ENCODE results near the gene LRRTM4. TPM values are rescaled to one million over a fixed set of nuclear protein-coding genes. Genes with fewer than 3 reads are reported as not detected.

Gene LRRTM4
- total RNA-seq, 1 donor from 2014 or later = 18.6 TPM

GRCh38 chr2:77013953-77014352, 508.2 kb downstream of the LRRTM4 start:
- H3K27me3 Mint-ChIP-seq (ENCODE audit: unreplicated experiment) = no peaks in the 10 kb centered on the region
- H3K36me3 Mint-ChIP-seq (ENCODE audit: unreplicated experiment) = no peaks in the 10 kb centered on the region
- peaks cover 2% of the 10 kb centered on the region for H3K4me1 Mint-ChIP-seq (ENCODE audit: low read depth, unreplicated experiment)
- TF ChIP-seq CTCF (IDR thresholded peaks at IDR 0.05; ENCODE audit: partially characterized antibody, unreplicated experiment) = no peak
- no peak overlapping the region for H3K27ac Mint-ChIP-seq (ENCODE audit: unreplicated experiment)
- no peak for DNase-seq
- no peaks in the 10 kb centered on the region for H3K9me3 Mint-ChIP-seq (ENCODE audit: unreplicated experiment)
- no peak overlapping the region for H3K4me3 Mint-ChIP-seq (ENCODE audit: unreplicated experiment)

DNA sequence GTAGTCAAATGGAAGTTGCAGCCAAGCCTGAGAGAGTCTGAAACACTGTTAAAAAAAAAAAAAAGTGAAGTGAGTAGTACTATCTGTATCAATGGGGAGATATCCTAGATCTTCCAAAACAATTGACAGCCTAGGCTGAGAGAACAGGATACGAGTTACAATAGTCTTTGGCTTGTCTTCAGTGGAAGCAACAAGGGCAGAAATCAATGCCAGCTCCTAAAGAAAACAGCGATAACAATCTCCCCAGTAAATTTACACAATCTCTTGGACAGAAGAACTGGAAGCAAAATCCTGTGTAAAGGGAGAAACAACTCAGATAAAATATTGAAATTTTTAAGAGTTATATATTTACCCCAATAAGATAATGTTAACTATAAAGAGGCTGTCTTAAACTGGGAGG, 508.7 kb downstream of the LRRTM4 start:
- no peak overlapping the region for H3K4me3 Mint-ChIP-seq (ENCODE audit: unreplicated experiment)
- H3K4me1 Mint-ChIP-seq (ENCODE audit: low read depth, unreplicated experiment) = peaks cover 2% of the 10 kb centered on the region
- no peak overlapping the region for H3K27ac Mint-ChIP-seq (ENCODE audit: unreplicated experiment)
- TF ChIP-seq CTCF (IDR thresholded peaks at IDR 0.05; ENCODE audit: partially characterized antibody, unreplicated experiment) = no peak
- DNase-seq = no peak
- no peaks in the 10 kb centered on the region for H3K27me3 Mint-ChIP-seq (ENCODE audit: unreplicated experiment)
- no peaks in the 10 kb centered on the region for H3K36me3 Mint-ChIP-seq (ENCODE audit: unreplicated experiment)
- no peaks in the 10 kb centered on the region for H3K9me3 Mint-ChIP-seq (ENCODE audit: unreplicated experiment)

DNA sequence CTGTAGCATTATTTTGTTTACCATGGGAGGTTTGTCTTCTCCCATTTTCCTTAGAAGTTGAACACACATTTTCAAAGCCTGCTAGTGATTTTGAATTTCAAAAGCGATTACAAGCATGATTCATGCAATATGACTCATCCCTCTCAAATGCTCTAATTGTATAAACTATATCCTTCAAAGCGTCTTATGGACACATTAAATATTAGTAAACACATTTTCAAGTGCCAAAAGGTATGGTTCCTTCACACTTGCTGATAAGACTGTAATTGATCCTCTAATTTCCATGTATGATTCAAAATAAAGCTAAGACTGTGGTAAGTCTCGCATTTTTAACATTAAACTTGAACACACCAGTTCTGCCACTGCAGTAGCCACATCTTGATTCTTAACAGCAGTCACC, 512.9 kb downstream of the LRRTM4 start:
- Mint-ChIP-seq H3K27me3 (ENCODE audit: unreplicated experiment) (peaks cover 2% of the 10 kb centered on the region), H3K4me1 (ENCODE audit: low read depth, unreplicated experiment) (peaks cover 2% of the 10 kb centered on the region), H3K9me3 (ENCODE audit: unreplicated experiment) (no peaks in the 10 kb centered on the region), H3K27ac (ENCODE audit: unreplicated experiment) (no peak overlapping the region), H3K4me3 (ENCODE audit: unreplicated experiment) (no peak overlapping the region), H3K36me3 (ENCODE audit: unreplicated experiment) (no peaks in the 10 kb centered on the region)
- TF ChIP-seq CTCF (IDR thresholded peaks at IDR 0.05; ENCODE audit: partially characterized antibody, unreplicated experiment) = no peak
- DNase-seq = no peak

DNA sequence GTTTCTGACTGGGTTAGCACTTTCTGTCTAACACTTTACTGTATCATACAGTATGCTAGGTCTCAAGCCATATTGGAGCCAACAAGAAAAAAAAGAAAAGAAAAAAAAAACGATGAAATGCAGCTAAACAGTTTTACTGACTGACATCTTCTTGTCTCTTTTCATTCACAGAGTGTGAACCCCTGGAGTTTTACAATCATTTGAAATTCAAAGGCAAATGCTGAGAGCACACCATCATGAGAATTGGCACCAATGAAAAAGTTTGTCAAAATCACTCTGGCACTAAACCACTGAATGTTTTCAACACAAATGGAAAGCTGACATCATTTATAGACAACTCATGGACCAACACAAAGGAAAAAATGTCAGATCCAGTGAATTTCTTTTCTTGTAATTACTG, 513.3 kb downstream of the LRRTM4 start:
- Mint-ChIP-seq H3K36me3 (ENCODE audit: unreplicated experiment) (no peaks in the 10 kb centered on the region), H3K9me3 (ENCODE audit: unreplicated experiment) (no peaks in the 10 kb centered on the region), H3K27me3 (ENCODE audit: unreplicated experiment) (peaks cover 2% of the 10 kb centered on the region), H3K4me3 (ENCODE audit: unreplicated experiment) (no peak overlapping the region), H3K4me1 (ENCODE audit: low read depth, unreplicated experiment) (peaks cover 2% of the 10 kb centered on the region), H3K27ac (ENCODE audit: unreplicated experiment) (no peak overlapping the region)
- DNase-seq = no peak
- TF ChIP-seq CTCF (IDR thresholded peaks at IDR 0.05; ENCODE audit: partially characterized antibody, unreplicated experiment) = no peak

- DNase-seq = no peak
- peaks cover 2% of the 10 kb centered on the region for H3K27me3 Mint-ChIP-seq (ENCODE audit: unreplicated experiment)
- no peaks in the 10 kb centered on the region for H3K36me3 Mint-ChIP-seq (ENCODE audit: unreplicated experiment)
- no peak for TF ChIP-seq CTCF (IDR thresholded peaks at IDR 0.05; ENCODE audit: partially characterized antibody, unreplicated experiment)
- H3K9me3 Mint-ChIP-seq (ENCODE audit: unreplicated experiment) = no peaks in the 10 kb centered on the region
- no peak overlapping the region for H3K4me3 Mint-ChIP-seq (ENCODE audit: unreplicated experiment)
- no peak overlapping the region for H3K27ac Mint-ChIP-seq (ENCODE audit: unreplicated experiment)
- H3K4me1 Mint-ChIP-seq (ENCODE audit: low read depth, unreplicated experiment) = no peaks in the 10 kb centered on the region
Measured at GRCh38 chr2:77007686-77008085, 514.5 kb downstream of the LRRTM4 start.

Measured in glutamatergic neuron (in vitro differentiated cells).